Endothelial cell of umbilical vein (primary cell): ENCODE measurements around the gene THBD. TPM values are rescaled to one million over a fixed set of nuclear protein-coding genes. Genes with fewer than 3 reads are reported as not detected.

Source experiments
- BruUV-seq: library from RNA; stranded (reverse); fragments of 400-500 nt; replicated peaks from 2 replicates; lab custom pipeline; 2021; lab: Mats Ljungman, UMichigan
- CTCF ChIA-PET: fragments of 300-600, 350-600 bp; sonication (Branson Sonifier 250); formaldehyde crosslinking; loops from one replicate; lab custom pipeline; 2021; ENCODE audit warnings: antibody characterized with exemption, inconsistent platforms; lab: Charles Lee
- POLR2A ChIA-PET: fragments of 300-600, 350-600 bp; sonication (Branson Sonifier 250); formaldehyde crosslinking; loops from one replicate; lab custom pipeline; 2021; ENCODE audit warnings: antibody characterized with exemption, inconsistent platforms; lab: Charles Lee
- DNase-seq: peaks from one replicate; pipeline ENCODE4 v3.0.0-alpha.2; 2011; ENCODE audit warnings: low read depth, low spot score
- FAIRE-seq: peaks from 2 replicates; lab custom pipeline; 2011; peaks lifted over from hg19 to GRCh38; lab: Jason Lieb, UNC
- H2AFZ ChIP-seq: 2 replicates; pipeline ENCODE4 v1.6.0; 2012; ENCODE audit warnings: low read depth, low read length, control low read depth, inconsistent platforms
- H3K27ac ChIP-seq: 2 replicates; pipeline ENCODE4 v1.5.1; 2011; ENCODE audit warnings: low read depth, mild to moderate bottlenecking, control low read depth, low read length, moderate library complexity; ENCODE audit not compliant: insufficient read depth
- H3K27me3 ChIP-seq, 2 experiments: 2 replicates each; pipeline versions ENCODE4 v1.6.0 to v1.6.1; 2011; ENCODE audit warnings: low read length in 2 of 2, mixed read lengths in 1 of 2; ENCODE audit not compliant: control insufficient read depth in 2 of 2, insufficient read depth in 2 of 2
- H3K36me3 ChIP-seq, 2 experiments: 2 replicates in 1 of 2; 3 replicates in 1 of 2; pipeline ENCODE4 v1.5.1; 2011; ENCODE audit warnings: low read length in 2 of 2, mild to moderate bottlenecking in 1 of 2, moderate library complexity in 1 of 2; ENCODE audit not compliant: control insufficient read depth in 2 of 2, insufficient read depth in 2 of 2; ENCODE audit errors: extremely low read depth in 1 of 2
- H3K4me1 ChIP-seq: 3 replicates; pipeline ENCODE4 v1.5.1; 2011; ENCODE audit warnings: mild to moderate bottlenecking, low read length; ENCODE audit not compliant: control insufficient read depth, insufficient read depth; ENCODE audit errors: extremely low read depth
- H3K4me2 ChIP-seq: 2 replicates; pipeline ENCODE4 v1.6.1; 2011; ENCODE audit warnings: low read length, control low read depth, mixed read lengths; ENCODE audit not compliant: insufficient read depth
- H3K4me3 ChIP-seq, 3 experiments: fragments of 200-600 bp in 1 of 3; sonication (generic), shearing (Covaris generic) in 1 of 3; replicated peaks in 1 of 3; 2 replicates each; pipeline ENCODE4 v1.5.1; 2011 to 2016; ENCODE audit warnings: control low read depth in 3 of 3, low read length in 3 of 3, mild to moderate bottlenecking in 2 of 3, inconsistent platforms in 1 of 3, low read depth in 1 of 3, moderate library complexity in 1 of 3; ENCODE audit not compliant: insufficient read depth in 1 of 3
- H3K79me2 ChIP-seq: 2 replicates; pipeline ENCODE4 v1.6.0; 2012; ENCODE audit warnings: low read length, inconsistent platforms; ENCODE audit not compliant: control insufficient read depth, insufficient read depth
- H3K9ac ChIP-seq: replicated peaks from 2 replicates; pipeline ENCODE3; 2011; ENCODE audit warnings: low read length, control low read depth; ENCODE audit not compliant: insufficient read depth; ENCODE audit errors: extremely low read depth
- H3K9me1 ChIP-seq: replicated peaks from 3 replicates; pipeline ENCODE4 v1.6.0; 2011; ENCODE audit warnings: mild to moderate bottlenecking, low read length; ENCODE audit not compliant: control insufficient read depth, insufficient read depth; ENCODE audit errors: extremely low read depth
- H3K9me3 ChIP-seq: replicated peaks from 2 replicates; pipeline ENCODE4 v1.5.1; 2012; ENCODE audit warnings: low read length, inconsistent platforms; ENCODE audit not compliant: control insufficient read depth, insufficient read depth
- H4K20me1 ChIP-seq: replicated peaks from 2 replicates; pipeline ENCODE3; 2011; ENCODE audit warnings: mild to moderate bottlenecking, low read length; ENCODE audit not compliant: control insufficient read depth, insufficient read depth; ENCODE audit errors: extremely low read depth
- EZH2 ChIP-seq: IDR thresholded peaks from 2 replicates; pipeline ENCODE4 v1.6.1; 2012; ENCODE audit warnings: borderline replicate concordance, low read depth, mild to moderate bottlenecking, moderate library complexity, low read length, inconsistent platforms; ENCODE audit not compliant: severe bottlenecking
- FOS ChIP-seq: IDR thresholded peaks from 2 replicates; pipeline ENCODE4 v1.6.1; 2011; ENCODE audit warnings: mild to moderate bottlenecking, low read length, moderate library complexity, borderline replicate concordance; ENCODE audit not compliant: insufficient read depth
- GATA2 ChIP-seq: IDR thresholded peaks from 2 replicates; pipeline ENCODE4 v1.7.0; 2011; ENCODE audit warnings: low read depth, mild to moderate bottlenecking, moderate library complexity, mixed read lengths, low read length; ENCODE audit not compliant: insufficient read length, insufficient read depth
- JUN ChIP-seq: IDR thresholded peaks from 2 replicates; pipeline ENCODE4 v1.6.1; 2011; ENCODE audit warnings: borderline replicate concordance, low read depth; ENCODE audit not compliant: insufficient read length, insufficient read depth
- MYC ChIP-seq: IDR thresholded peaks from one replicate; pipeline ENCODE4 v1.6.1; 2011; ENCODE audit warnings: mild to moderate bottlenecking, low read depth, low read length
- POLR2A ChIP-seq: IDR thresholded peaks from 2 replicates; pipeline ENCODE4 v1.6.1; 2012; ENCODE audit warnings: low read depth, mild to moderate bottlenecking, control low read depth, low read length
- POLR2AphosphoS5 ChIP-seq: IDR thresholded peaks from 2 replicates; pipeline ENCODE4 v1.6.1; 2012; ENCODE audit warnings: low read depth, mild to moderate bottlenecking, control low read depth, low read length, moderate library complexity; ENCODE audit not compliant: insufficient read depth
- dilution Hi-C: fragments of 300-500 bp; cut with MboI; formaldehyde crosslinking; loops from one replicate; pipeline ENCODE4 v1.15.0; 2019; ENCODE audit warnings: low sequenced_read_pairs; ENCODE audit not compliant: extremely low pct_ligation_motif_present
- intact Hi-C: fragments of 100-400 bp; cut with micrococcal nuclease; formaldehyde crosslinking; loops from one replicate; pipeline ENCODE4 v1.10.0; 2022
- polyA plus RNA-seq, 4 experiments: library from polyadenylated mRNA; depleted of rRNA in 3 of 4; stranded (reverse) in 3 of 4; unstranded in 1 of 4; fragments of >200 nt; gene quantifications; 2 replicates each; pipeline versions ENCODE4 v1.2.1 to v1.2.3, GENCODE V29; 2011 to 2012; ENCODE audit warnings: missing spikeins in 1 of 4
- total RNA-seq: library from RNA; stranded (reverse); gene quantifications from 2 replicates; pipeline ENCODE4 v1.2.3, GENCODE V29; 2021
- TF ChIP-seq, protein P1 (sequence below), 2 donors: IDR thresholded peaks; 1 replicate in 1 of 2; 2 replicates in 1 of 2; pipeline ENCODE4 v1.5.1; 2011; ENCODE audit warnings: low read length in 2 of 2, mild to moderate bottlenecking in 2 of 2, moderate library complexity in 2 of 2, control low read depth in 1 of 2, inconsistent platforms in 1 of 2, low read depth in 1 of 2; ENCODE audit not compliant: insufficient read depth in 1 of 2; ENCODE audit errors: extremely low read depth in 1 of 2
- TF ChIP-seq, protein P2 (sequence below): IDR thresholded peaks from 2 replicates; pipeline ENCODE4 v1.6.1; 2011; ENCODE audit not compliant: insufficient read depth, insufficient read length

Gene THBD
- total and polyA plus RNA-seq, 2 donors (not counting 3 experiments of a cell fraction or from before 2014, with no cell fraction given): 17.1 to 28.0 TPM

DNA sequence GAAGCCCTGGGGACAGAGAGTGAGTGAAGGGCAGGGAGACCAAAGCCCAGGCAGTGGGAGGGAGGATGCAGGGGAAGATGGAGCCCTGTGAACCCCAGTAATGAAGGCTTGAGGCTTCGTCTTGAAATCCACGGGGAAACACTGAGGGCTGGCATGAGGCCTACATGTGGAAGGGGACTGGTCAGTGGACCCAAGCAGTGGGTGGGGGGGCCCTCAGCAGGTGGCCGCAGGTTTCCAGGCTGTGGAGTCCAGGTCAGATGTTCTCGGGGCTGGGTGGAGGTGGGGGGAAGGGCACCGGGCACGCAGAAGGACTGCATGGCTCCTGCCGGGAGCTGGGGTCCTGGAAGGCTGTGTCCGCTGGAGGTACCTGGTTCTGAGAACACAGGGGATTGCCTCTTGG is 39.4 kb upstream of the THBD start:
- Histone ChIP-seq H3K79me2 (peaks cover 21% of the 10 kb centered on the region), H2AFZ (no peak overlapping the region), H3K36me3 (no peaks in the 10 kb centered on the region), H3K4me3 (no peak overlapping the region), H3K9me3 (no peaks in the 10 kb centered on the region), H3K4me2 (no peak overlapping the region), H4K20me1 (no peaks in the 10 kb centered on the region), H3K9ac (no peak overlapping the region), H3K4me1 (peaks cover 52% of the 10 kb centered on the region), H3K27me3 (no peaks in the 10 kb centered on the region), H3K27ac (no peak overlapping the region), H3K9me1 (no peaks in the 10 kb centered on the region)
- CTCF ChIA-PET: interaction anchor here (0.8 to 1.5 kb wide), 5 partner anchors 14 to 398 kb away, joined by 3 to 4 read pairs (median 3); no protein-coding TSS in a partner anchor
- intact Hi-C loops (loop anchor here (5.0 to 10.0 kb wide), 2 partner anchors 292 to 1784 kb away; partner anchors contain the start of gene XRN2), dilution Hi-C loops (no loop called here)
- no peak for TF ChIP-seq GATA2
- no peak for TF ChIP-seq EZH2
- no peak for TF ChIP-seq FOS
- no peak for TF ChIP-seq JUN
- DNase-seq (no peak), FAIRE-seq (no peak)
- BruUV-seq: no TSS peak
- POLR2A ChIA-PET: no interaction called here

DNA sequence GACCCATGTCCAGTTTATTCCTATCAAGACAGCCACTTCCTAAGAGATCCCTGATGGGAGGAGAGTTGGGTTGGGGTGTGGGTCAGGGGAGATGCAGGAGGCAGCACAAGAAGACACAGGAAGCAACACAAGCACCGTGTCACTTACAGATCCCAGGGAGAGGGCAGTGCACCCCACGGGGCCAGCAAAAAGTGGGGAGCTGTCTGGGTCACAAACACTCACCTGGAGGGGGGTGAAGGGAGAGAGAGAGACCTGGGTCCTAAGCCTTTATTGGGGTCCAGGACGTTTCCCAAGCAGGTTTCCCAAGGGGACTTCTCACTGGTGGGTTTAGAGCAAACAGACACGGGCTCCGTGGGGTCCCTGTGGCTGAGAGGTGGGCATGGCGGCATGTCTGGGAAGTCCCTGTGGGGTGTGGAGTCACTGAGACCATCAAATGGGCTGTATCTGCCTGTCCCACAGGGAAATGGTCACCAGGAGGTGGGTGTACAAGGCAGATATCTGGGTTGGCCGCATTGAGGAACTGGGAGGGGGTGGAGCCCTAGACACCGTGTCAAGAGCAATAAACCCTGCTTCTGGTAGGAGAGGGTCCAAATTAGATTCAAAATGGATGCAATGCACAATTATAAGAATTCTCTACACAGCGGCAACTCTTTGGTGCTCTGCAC is 38.2 kb upstream of the THBD start:
- H3K9me1 ChIP-seq: no peaks in the 10 kb centered on the region
- TF ChIP-seq, protein P1, sequence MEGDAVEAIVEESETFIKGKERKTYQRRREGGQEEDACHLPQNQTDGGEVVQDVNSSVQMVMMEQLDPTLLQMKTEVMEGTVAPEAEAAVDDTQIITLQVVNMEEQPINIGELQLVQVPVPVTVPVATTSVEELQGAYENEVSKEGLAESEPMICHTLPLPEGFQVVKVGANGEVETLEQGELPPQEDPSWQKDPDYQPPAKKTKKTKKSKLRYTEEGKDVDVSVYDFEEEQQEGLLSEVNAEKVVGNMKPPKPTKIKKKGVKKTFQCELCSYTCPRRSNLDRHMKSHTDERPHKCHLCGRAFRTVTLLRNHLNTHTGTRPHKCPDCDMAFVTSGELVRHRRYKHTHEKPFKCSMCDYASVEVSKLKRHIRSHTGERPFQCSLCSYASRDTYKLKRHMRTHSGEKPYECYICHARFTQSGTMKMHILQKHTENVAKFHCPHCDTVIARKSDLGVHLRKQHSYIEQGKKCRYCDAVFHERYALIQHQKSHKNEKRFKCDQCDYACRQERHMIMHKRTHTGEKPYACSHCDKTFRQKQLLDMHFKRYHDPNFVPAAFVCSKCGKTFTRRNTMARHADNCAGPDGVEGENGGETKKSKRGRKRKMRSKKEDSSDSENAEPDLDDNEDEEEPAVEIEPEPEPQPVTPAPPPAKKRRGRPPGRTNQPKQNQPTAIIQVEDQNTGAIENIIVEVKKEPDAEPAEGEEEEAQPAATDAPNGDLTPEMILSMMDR (IDR thresholded peaks at IDR 0.05; ENCODE audit: extremely low read depth in 1 of 2, insufficient read depth in 1 of 2, low read depth in 1 of 2, low read length in 2 of 2): no peak
- TF ChIP-seq, protein P2, sequence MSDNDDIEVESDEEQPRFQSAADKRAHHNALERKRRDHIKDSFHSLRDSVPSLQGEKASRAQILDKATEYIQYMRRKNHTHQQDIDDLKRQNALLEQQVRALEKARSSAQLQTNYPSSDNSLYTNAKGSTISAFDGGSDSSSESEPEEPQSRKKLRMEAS: no peak
- TF ChIP-seq EZH2 (no peak), POLR2A (no peak), FOS (no peak), MYC (no peak), POLR2AphosphoS5 (no peak), GATA2 (no peak), JUN (no peak)
- H2AFZ ChIP-seq: no peak overlapping the region
- no peak overlapping the region for H3K9ac ChIP-seq
- DNase-seq (no peak), FAIRE-seq (no peak)
- peak overlapping the region; percentile 98 for H3K27ac ChIP-seq
- H3K79me2 ChIP-seq: peaks cover 32% of the 10 kb centered on the region
- no peak overlapping the region for H3K4me2 ChIP-seq
- ChIA-PET POLR2A (no interaction called here), CTCF (interaction anchor here (1.3 to 3.0 kb wide), 2 partner anchors 16 to 91 kb away, joined by 3 to 26 read pairs; no protein-coding TSS in a partner anchor)
- H4K20me1 ChIP-seq: no peaks in the 10 kb centered on the region
- peaks cover 53% of the 10 kb centered on the region for H3K4me1 ChIP-seq
- intact Hi-C loops (loop anchor here (1.0 to 10.0 kb wide), 3 partner anchors 263 to 1783 kb away; partner anchors contain the start of genes NXT1 and XRN2), dilution Hi-C loops (no loop called here)
- no peak overlapping the region for H3K4me3 ChIP-seq
- BruUV-seq: no TSS peak
- no peaks in the 10 kb centered on the region for H3K27me3 ChIP-seq
- H3K9me3 ChIP-seq: no peaks in the 10 kb centered on the region
- H3K36me3 ChIP-seq: no peaks in the 10 kb centered on the region
